ENCODE data around the gene RBMS1. TPM values are rescaled to one million over a fixed set of nuclear protein-coding genes. Genes with fewer than 3 reads are reported as not detected.

Gene RBMS1
- total and polyA plus RNA-seq, 2 of the 13 experiments (the other 11 are each of a cell fraction or from before 2014, with no cell fraction given) = 55.5 to 110 TPM

GRCh38 chr2:160406591-160407392 lies 86.8 kb downstream of the RBMS1 start (continued):
- TF ChIP-seq, protein P1, sequence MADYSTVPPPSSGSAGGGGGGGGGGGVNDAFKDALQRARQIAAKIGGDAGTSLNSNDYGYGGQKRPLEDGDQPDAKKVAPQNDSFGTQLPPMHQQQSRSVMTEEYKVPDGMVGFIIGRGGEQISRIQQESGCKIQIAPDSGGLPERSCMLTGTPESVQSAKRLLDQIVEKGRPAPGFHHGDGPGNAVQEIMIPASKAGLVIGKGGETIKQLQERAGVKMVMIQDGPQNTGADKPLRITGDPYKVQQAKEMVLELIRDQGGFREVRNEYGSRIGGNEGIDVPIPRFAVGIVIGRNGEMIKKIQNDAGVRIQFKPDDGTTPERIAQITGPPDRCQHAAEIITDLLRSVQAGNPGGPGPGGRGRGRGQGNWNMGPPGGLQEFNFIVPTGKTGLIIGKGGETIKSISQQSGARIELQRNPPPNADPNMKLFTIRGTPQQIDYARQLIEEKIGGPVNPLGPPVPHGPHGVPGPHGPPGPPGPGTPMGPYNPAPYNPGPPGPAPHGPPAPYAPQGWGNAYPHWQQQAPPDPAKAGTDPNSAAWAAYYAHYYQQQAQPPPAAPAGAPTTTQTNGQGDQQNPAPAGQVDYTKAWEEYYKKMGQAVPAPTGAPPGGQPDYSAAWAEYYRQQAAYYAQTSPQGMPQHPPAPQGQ (CRISPR knock-in tag; IDR thresholded peaks at IDR 0.05; ENCODE audit: borderline replicate concordance) = no peak
- no peak for TF ChIP-seq KLF6 (CRISPR knock-in tag; IDR thresholded peaks at IDR 0.05)
- no peak for TF ChIP-seq GFI1 (CRISPR knock-in tag; IDR thresholded peaks at IDR 0.05; ENCODE audit: borderline replicate concordance)
- TF ChIP-seq ZNF414 (CRISPR knock-in tag; IDR thresholded peaks at IDR 0.05) = no peak
- no peak for TF ChIP-seq HDAC6 (IDR thresholded peaks at IDR 0.05; ENCODE audit: low read depth, low read length)
- TF ChIP-seq KDM5A (IDR thresholded peaks at IDR 0.05; ENCODE audit: borderline replicate concordance, low read length) = no peak
- TF ChIP-seq, protein P2, sequence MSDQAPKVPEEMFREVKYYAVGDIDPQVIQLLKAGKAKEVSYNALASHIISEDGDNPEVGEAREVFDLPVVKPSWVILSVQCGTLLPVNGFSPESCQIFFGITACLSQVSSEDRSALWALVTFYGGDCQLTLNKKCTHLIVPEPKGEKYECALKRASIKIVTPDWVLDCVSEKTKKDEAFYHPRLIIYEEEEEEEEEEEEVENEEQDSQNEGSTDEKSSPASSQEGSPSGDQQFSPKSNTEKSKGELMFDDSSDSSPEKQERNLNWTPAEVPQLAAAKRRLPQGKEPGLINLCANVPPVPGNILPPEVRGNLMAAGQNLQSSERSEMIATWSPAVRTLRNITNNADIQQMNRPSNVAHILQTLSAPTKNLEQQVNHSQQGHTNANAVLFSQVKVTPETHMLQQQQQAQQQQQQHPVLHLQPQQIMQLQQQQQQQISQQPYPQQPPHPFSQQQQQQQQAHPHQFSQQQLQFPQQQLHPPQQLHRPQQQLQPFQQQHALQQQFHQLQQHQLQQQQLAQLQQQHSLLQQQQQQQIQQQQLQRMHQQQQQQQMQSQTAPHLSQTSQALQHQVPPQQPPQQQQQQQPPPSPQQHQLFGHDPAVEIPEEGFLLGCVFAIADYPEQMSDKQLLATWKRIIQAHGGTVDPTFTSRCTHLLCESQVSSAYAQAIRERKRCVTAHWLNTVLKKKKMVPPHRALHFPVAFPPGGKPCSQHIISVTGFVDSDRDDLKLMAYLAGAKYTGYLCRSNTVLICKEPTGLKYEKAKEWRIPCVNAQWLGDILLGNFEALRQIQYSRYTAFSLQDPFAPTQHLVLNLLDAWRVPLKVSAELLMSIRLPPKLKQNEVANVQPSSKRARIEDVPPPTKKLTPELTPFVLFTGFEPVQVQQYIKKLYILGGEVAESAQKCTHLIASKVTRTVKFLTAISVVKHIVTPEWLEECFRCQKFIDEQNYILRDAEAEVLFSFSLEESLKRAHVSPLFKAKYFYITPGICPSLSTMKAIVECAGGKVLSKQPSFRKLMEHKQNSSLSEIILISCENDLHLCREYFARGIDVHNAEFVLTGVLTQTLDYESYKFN (CRISPR knock-in tag; conservative IDR thresholded peaks at IDR 0.05) = peak; percentile 11; the same call in 1 of the 2 replicates
- no peak for TF ChIP-seq KDM4B (CRISPR knock-in tag; IDR thresholded peaks at IDR 0.05)
- TF ChIP-seq XRCC5 (optimal IDR thresholded peaks at IDR 0.05; ENCODE audit: low read length) = peak; percentile 24
- no peak for TF ChIP-seq YEATS2 (CRISPR knock-in tag; IDR thresholded peaks at IDR 0.05; ENCODE audit: borderline replicate concordance)
- TF ChIP-seq JDP2 (CRISPR knock-in tag; IDR thresholded peaks at IDR 0.05; ENCODE audit: borderline replicate concordance) = no peak
- TF ChIP-seq FOXO1 (CRISPR knock-in tag; IDR thresholded peaks at IDR 0.05) = no peak
- TF ChIP-seq, protein P3, sequence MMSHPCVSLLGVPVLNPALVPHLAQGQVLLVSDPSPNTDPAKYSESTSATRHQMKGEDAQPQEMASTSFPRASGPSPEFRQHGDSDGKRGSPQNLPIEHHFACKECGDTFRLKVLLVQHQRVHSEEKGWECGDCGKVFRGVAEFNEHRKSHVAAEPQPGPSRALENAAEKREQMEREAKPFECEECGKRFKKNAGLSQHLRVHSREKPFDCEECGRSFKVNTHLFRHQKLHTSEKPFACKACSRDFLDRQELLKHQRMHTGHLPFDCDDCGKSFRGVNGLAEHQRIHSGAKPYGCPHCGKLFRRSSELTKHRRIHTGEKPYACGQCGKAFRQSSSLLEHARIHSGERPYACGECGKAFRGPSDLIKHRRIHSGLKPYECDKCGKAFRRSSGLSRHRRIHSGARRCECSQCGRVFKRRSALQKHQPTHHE (CRISPR knock-in tag; IDR thresholded peaks at IDR 0.05; ENCODE audit: borderline replicate concordance) = no peak
- TF ChIP-seq ZNF609 (CRISPR knock-in tag; IDR thresholded peaks at IDR 0.05; ENCODE audit: borderline replicate concordance) = no peak

All from HepG2 (cell line).